Regular cardiac myocyte (primary cell): ENCODE results near the gene GLUD2. TPM values are rescaled to one million over a fixed set of nuclear protein-coding genes. Genes with fewer than 3 reads are reported as not detected.

Experiments used
- total RNA-seq: library from RNA; depleted of rRNA; stranded (reverse); fragments of >200 nt; gene quantifications from 2 replicates; pipeline ENCODE4 v1.2.3, GENCODE V29; 2014

The GLUD2 gene
- total RNA-seq = 1.1 and 1.2 TPM in 2 replicates

DNA sequence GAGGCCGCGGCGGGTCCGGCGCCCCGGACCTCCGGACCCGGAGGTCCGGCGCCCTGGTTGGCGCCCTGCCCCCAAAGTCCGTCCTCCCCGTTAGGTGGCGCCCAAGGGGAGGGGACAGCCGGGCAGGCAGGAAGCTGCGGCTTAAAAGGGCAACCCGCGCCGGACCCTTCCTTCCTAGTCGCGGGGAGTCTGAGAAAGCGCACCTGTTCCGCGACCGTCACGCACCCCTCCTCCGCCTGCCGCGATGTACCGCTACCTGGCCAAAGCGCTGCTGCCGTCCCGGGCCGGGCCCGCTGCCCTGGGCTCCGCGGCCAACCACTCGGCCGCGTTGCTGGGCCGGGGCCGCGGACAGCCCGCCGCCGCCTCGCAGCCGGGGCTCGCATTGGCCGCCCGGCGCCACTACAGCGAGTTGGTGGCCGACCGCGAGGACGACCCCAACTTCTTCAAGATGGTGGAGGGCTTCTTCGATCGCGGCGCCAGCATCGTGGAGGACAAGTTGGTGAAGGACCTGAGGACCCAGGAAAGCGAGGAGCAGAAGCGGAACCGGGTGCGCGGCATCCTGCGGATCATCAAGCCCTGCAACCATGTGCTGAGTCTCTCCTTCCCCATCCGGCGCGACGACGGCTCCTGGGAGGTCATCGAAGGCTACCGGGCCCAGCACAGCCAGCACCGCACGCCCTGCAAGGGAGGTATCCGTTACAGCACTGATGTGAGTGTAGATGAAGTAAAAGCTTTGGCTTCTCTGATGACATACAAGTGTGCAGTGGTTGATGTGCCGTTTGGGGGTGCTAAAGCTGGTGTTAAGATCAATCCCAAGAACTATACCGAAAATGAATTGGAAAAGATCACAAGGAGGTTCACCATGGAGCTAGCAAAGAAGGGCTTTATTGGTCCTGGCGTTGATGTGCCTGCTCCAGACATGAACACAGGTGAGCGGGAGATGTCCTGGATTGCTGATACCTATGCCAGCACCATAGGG is at the start of gene GLUD2:
GLUD2 (plus strand) TSS at position 170 of the 979 bp plus-strand sequence; CDS start at position 245, 75 bp downstream.

Other genes starting within 250 kb of the GLUD2 start
- gene CT47B1, start 171.7 kb upstream of the GLUD2 start, total RNA-seq = not detected in 2 replicates
- gene CT47A11, start 110.5 kb upstream of the GLUD2 start, total RNA-seq = not detected in 2 replicates
- gene CT47A10, start 105.6 kb upstream of the GLUD2 start, total RNA-seq = not detected in 2 replicates
- not detected in 2 replicates for gene CT47A9, start 100.7 kb upstream of the GLUD2 start, total RNA-seq
- gene CT47A8, start 95.9 kb upstream of the GLUD2 start, total RNA-seq = not detected in 2 replicates
- not detected in 2 replicates for gene CT47A7, start 91.0 kb upstream of the GLUD2 start, total RNA-seq
- not detected in 2 replicates for gene CT47A6, start 86.1 kb upstream of the GLUD2 start, total RNA-seq
- gene CT47A5, start 81.3 kb upstream of the GLUD2 start, total RNA-seq = not detected in 2 replicates
- gene CT47A4, start 76.4 kb upstream of the GLUD2 start, total RNA-seq = not detected in 2 replicates
- not detected in 2 replicates for gene CT47A3, start 71.5 kb upstream of the GLUD2 start, total RNA-seq
- not detected in 2 replicates for gene CT47A2, start 66.7 kb upstream of the GLUD2 start, total RNA-seq
- not detected in 2 replicates for gene CT47A1, start 61.9 kb upstream of the GLUD2 start, total RNA-seq